Spleen (tissue), 7 donors: ENCODE results near the gene TBX5.

ENCODE experiments used
- POLR2A ChIP-seq, 3 donors: fragments of 450-650 bp; IDR thresholded peaks; one replicate each; pipeline ENCODE4 v1.5.1; 2017; ENCODE audit warnings: antibody characterized with exemption in 3 of 3, mild to moderate bottlenecking in 1 of 3
- TF ChIP-seq, protein P1 (sequence below), 11 experiments: fragments of 200-600 bp in 7 of 11; fragments of 450-650 bp in 4 of 11; sonication (generic) in 4 of 11; IDR thresholded peaks in 8 of 11; conservative IDR thresholded peaks in 3 of 11; 1 replicate in 7 of 11; 2 replicates in 4 of 11; pipeline versions ENCODE4 v1.4.0 to v1.8.0; 2016 to 2021; ENCODE audit warnings: antibody characterized with exemption in 11 of 11, inconsistent platforms in 4 of 11, mild to moderate bottlenecking in 1 of 11
- donor health status: DM: no; HTN: no; CAD: no; lungs with moderate emphysema.
- donor health status: DM: no; HTN: no; CAD: no.
- donor health status: DM: no; HTN: no; CAD: no.

- TF ChIP-seq, protein P1, sequence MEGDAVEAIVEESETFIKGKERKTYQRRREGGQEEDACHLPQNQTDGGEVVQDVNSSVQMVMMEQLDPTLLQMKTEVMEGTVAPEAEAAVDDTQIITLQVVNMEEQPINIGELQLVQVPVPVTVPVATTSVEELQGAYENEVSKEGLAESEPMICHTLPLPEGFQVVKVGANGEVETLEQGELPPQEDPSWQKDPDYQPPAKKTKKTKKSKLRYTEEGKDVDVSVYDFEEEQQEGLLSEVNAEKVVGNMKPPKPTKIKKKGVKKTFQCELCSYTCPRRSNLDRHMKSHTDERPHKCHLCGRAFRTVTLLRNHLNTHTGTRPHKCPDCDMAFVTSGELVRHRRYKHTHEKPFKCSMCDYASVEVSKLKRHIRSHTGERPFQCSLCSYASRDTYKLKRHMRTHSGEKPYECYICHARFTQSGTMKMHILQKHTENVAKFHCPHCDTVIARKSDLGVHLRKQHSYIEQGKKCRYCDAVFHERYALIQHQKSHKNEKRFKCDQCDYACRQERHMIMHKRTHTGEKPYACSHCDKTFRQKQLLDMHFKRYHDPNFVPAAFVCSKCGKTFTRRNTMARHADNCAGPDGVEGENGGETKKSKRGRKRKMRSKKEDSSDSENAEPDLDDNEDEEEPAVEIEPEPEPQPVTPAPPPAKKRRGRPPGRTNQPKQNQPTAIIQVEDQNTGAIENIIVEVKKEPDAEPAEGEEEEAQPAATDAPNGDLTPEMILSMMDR (IDR thresholded peaks at IDR 0.05 in 8 of 11, conservative IDR thresholded peaks at IDR 0.05 in 3 of 11), result no peak
- TF ChIP-seq POLR2A (IDR thresholded peaks at IDR 0.05), result no peak
Measured at GRCh38 chr12:114451657-114452056, 45.7 kb upstream of the TBX5 start.
